ENCODE results near the gene C1QC.

The C1QC gene

GRCh38 chr1:22681556-22682276 lies 38.3 kb downstream of the C1QC start:
- no peak for DNase-seq

- no peak for DNase-seq
Measured at GRCh38 chr1:22683547-22683946, 40.1 kb downstream of the C1QC start.

GRCh38 chr1:22685591-22686059 lies 42.2 kb downstream of the C1QC start:
- DNase-seq = no peak

- no peak for DNase-seq
Measured at GRCh38 chr1:22687191-22687590, 43.8 kb downstream of the C1QC start.

- DNase-seq = no peak
Measured at GRCh38 chr1:22688466-22688865, 45.0 kb downstream of the C1QC start.

- no peak for DNase-seq
Measured at GRCh38 chr1:22689505-22689904, 46.1 kb downstream of the C1QC start.

GRCh38 chr1:22691031-22691753 lies 47.8 kb downstream of the C1QC start:
- no peak for DNase-seq

- no peak for DNase-seq
Measured at GRCh38 chr1:22694172-22694571, 50.7 kb downstream of the C1QC start.

- DNase-seq = no peak
Measured at GRCh38 chr1:22696610-22697009, 53.2 kb downstream of the C1QC start.

Data from effector CD4-positive, alpha-beta T cell (primary cell).